PC-9 (cell line): ENCODE measurements around the gene SESN1. TPM values are rescaled to one million over a fixed set of nuclear protein-coding genes. Genes with fewer than 3 reads are reported as not detected.

Source experiments
- BruUV-seq: library from RNA; stranded (reverse); fragments of 400-500 nt; replicated peaks from 2 replicates; lab custom pipeline; 2021; lab: Mats Ljungman, UMichigan
- CTCF ChIA-PET: fragments of 300-600 bp; sonication (Branson Sonifier 250); formaldehyde crosslinking; loops from one replicate; lab custom pipeline; 2022; ENCODE audit warnings: antibody characterized with exemption; lab: Charles Lee
- POLR2A ChIA-PET: fragments of 300-600 bp; sonication (Branson Sonifier 250); formaldehyde crosslinking; loops from one replicate; lab custom pipeline; 2022; ENCODE audit warnings: antibody characterized with exemption; ENCODE audit not compliant: unreplicated experiment; lab: Charles Lee
- DNase-seq, 2 experiments: peaks; one replicate each; pipeline versions ENCODE4 v3.0.0 to v3.0.0-alpha.2; 2015 to 2022; ENCODE audit warnings: mixed read lengths in 1 of 2
- H2AFZ ChIP-seq: fragments of 200-600 bp; sonication (generic); 2 replicates; pipeline ENCODE4 v1.8.1; 2017; ENCODE audit warnings: antibody characterized with exemption
- H3F3A ChIP-seq: fragments of 200-600 bp; sonication (generic); 2 replicates; pipeline ENCODE4 v1.8.1; 2017; ENCODE audit warnings: antibody characterized with exemption, mild to moderate bottlenecking, low read depth; ENCODE audit not compliant: insufficient read depth
- H3K27ac ChIP-seq: fragments of 200-600 bp; sonication (generic); 2 replicates; pipeline ENCODE4 v1.6.1; 2016; ENCODE audit warnings: mixed run types
- H3K27me3 ChIP-seq: fragments of 200-600 bp; sonication (generic); 2 replicates; pipeline ENCODE4 v1.6.1; 2016; ENCODE audit warnings: low read depth, mixed run types; ENCODE audit not compliant: insufficient read depth
- H3K36me3 ChIP-seq: fragments of 200-600 bp; sonication (generic); 2 replicates; pipeline ENCODE4 v1.6.1; 2016; ENCODE audit warnings: low read depth, mixed run types
- H3K4me1 ChIP-seq: fragments of 200-600 bp; sonication (generic); replicated peaks from 2 replicates; pipeline ENCODE4 v1.6.1; 2016; ENCODE audit warnings: mixed run types; ENCODE audit not compliant: insufficient read depth
- H3K4me2 ChIP-seq: fragments of 200-600 bp; sonication (generic); 2 replicates; pipeline ENCODE4 v1.6.1; 2017; ENCODE audit warnings: mixed run types
- H3K4me3 ChIP-seq: fragments of 200-600 bp; sonication (generic); 2 replicates; pipeline ENCODE4 v1.6.1; 2016; ENCODE audit warnings: mixed run types
- H3K79me2 ChIP-seq: fragments of 200-600 bp; sonication (generic); 2 replicates; pipeline ENCODE4 v1.6.1; 2017; ENCODE audit warnings: low read depth, mixed run types
- H3K9me2 ChIP-seq: fragments of 200-600 bp; sonication (generic); 2 replicates; pipeline ENCODE4 v1.8.1; 2017; ENCODE audit warnings: mild to moderate bottlenecking; ENCODE audit not compliant: insufficient read depth
- H3K9me3 ChIP-seq: fragments of 200-600 bp; sonication (generic); 2 replicates; pipeline ENCODE4 v1.8.1; 2016; ENCODE audit warnings: low read depth; ENCODE audit not compliant: insufficient read depth
- H4K20me1 ChIP-seq: fragments of 200-600 bp; sonication (generic); 2 replicates; pipeline ENCODE4 v1.8.1; 2017; ENCODE audit not compliant: insufficient read depth
- EZH2 ChIP-seq: fragments of 200-600 bp; sonication (generic); IDR thresholded peaks from 2 replicates; pipeline ENCODE4 v1.8.0; 2017; ENCODE audit warnings: antibody characterized with exemption, low read depth
- intact Hi-C: fragments of 100-400 bp; cut with micrococcal nuclease; formaldehyde crosslinking; loops from one replicate; pipeline ENCODE4 v1.10.0; 2022; ENCODE audit not compliant: unreplicated experiment
- total RNA-seq: library from RNA; stranded (reverse); gene quantifications from 2 replicates; pipeline ENCODE4 v1.2.3, GENCODE V29; 2021
- TF ChIP-seq, protein P1 (sequence below): fragments of 200-600 bp; sonication (generic); conservative IDR thresholded peaks from 2 replicates; pipeline ENCODE4 v1.6.1; 2017; ENCODE audit warnings: mixed run types, antibody characterized with exemption, mild to moderate bottlenecking, moderate library complexity

The SESN1 gene
- total RNA-seq, 1 experiment from 2014 or later = 6.5 TPM

DNA sequence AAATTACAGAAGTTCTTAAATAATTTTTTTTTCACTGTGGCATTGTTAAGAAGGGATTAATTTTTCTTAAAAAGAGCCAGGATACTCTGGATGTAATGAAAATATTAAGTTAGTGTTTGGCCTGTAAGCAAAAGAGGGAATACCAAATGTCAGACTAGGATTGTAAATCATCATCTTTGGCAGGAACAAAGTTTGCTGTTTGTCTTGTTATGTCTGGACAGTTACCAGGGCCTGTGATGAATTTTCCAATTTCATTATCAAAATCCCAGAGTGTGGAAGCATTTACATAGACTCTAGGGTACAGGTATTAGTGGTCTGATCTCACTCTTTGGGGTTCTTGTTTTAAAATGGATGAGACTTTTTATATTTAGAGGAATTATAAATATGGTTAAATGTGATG lies 26.8 kb upstream of the SESN1 start:
- H3K4me3 ChIP-seq = no peak overlapping the region
- ChIA-PET CTCF (no interaction called here), POLR2A (no interaction called here)
- no peak overlapping the region for H3K4me2 ChIP-seq
- H3F3A ChIP-seq = no peaks in the 10 kb centered on the region
- TF ChIP-seq EZH2 = no peak
- TF ChIP-seq, protein P1, sequence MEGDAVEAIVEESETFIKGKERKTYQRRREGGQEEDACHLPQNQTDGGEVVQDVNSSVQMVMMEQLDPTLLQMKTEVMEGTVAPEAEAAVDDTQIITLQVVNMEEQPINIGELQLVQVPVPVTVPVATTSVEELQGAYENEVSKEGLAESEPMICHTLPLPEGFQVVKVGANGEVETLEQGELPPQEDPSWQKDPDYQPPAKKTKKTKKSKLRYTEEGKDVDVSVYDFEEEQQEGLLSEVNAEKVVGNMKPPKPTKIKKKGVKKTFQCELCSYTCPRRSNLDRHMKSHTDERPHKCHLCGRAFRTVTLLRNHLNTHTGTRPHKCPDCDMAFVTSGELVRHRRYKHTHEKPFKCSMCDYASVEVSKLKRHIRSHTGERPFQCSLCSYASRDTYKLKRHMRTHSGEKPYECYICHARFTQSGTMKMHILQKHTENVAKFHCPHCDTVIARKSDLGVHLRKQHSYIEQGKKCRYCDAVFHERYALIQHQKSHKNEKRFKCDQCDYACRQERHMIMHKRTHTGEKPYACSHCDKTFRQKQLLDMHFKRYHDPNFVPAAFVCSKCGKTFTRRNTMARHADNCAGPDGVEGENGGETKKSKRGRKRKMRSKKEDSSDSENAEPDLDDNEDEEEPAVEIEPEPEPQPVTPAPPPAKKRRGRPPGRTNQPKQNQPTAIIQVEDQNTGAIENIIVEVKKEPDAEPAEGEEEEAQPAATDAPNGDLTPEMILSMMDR = no peak
- no peaks in the 10 kb centered on the region; the same call in 1 of the 2 replicates for H3K79me2 ChIP-seq
- no TSS peak for BruUV-seq
- H3K4me1 ChIP-seq = no peaks in the 10 kb centered on the region
- no peak overlapping the region for H2AFZ ChIP-seq
- no peaks in the 10 kb centered on the region for H3K27me3 ChIP-seq
- DNase-seq = no peak
- H3K9me3 ChIP-seq = no peaks in the 10 kb centered on the region
- H3K36me3 ChIP-seq = no peaks in the 10 kb centered on the region
- H3K9me2 ChIP-seq = no peaks in the 10 kb centered on the region
- H4K20me1 ChIP-seq = no peaks in the 10 kb centered on the region
- H3K27ac ChIP-seq = no peak overlapping the region
- intact Hi-C loops = no loop called here

- Histone ChIP-seq H3F3A (no peaks in the 10 kb centered on the region), H3K4me2 (no peak overlapping the region), H3K9me2 (no peaks in the 10 kb centered on the region), H3K4me3 (no peak overlapping the region), H3K4me1 (no peaks in the 10 kb centered on the region), H3K9me3 (no peaks in the 10 kb centered on the region), H3K27ac (no peak overlapping the region), H3K27me3 (no peaks in the 10 kb centered on the region), H3K79me2 (no peaks in the 10 kb centered on the region; the same call in 1 of the 2 replicates), H2AFZ (no peak overlapping the region), H4K20me1 (no peaks in the 10 kb centered on the region), H3K36me3 (no peaks in the 10 kb centered on the region)
- no peak for DNase-seq
- no TSS peak for BruUV-seq
- POLR2A ChIA-PET = no interaction called here
- intact Hi-C loops = no loop called here
- no peak for TF ChIP-seq EZH2
- TF ChIP-seq, protein P1 = no peak
- CTCF ChIA-PET = no interaction called here
These were observed 24.3 kb upstream of the SESN1 start for GRCh38 chr6:109118871-109119354.

GRCh38 chr6:109118337-109118736 lies 23.7 kb upstream of the SESN1 start:
- Histone ChIP-seq H2AFZ (no peak overlapping the region), H3K27ac (no peak overlapping the region), H3K9me2 (no peaks in the 10 kb centered on the region), H3K36me3 (no peaks in the 10 kb centered on the region), H3K4me2 (no peak overlapping the region), H4K20me1 (no peaks in the 10 kb centered on the region), H3F3A (no peaks in the 10 kb centered on the region), H3K9me3 (no peaks in the 10 kb centered on the region), H3K27me3 (no peaks in the 10 kb centered on the region), H3K4me1 (no peaks in the 10 kb centered on the region), H3K4me3 (no peak overlapping the region), H3K79me2 (no peaks in the 10 kb centered on the region; the same call in 1 of the 2 replicates)
- POLR2A ChIA-PET = no interaction called here
- TF ChIP-seq, protein P1 = no peak
- no peak for TF ChIP-seq EZH2
- CTCF ChIA-PET = interaction anchor here (0.6 kb wide), 1 partner anchor 1786 kb away, joined by 5 read pairs; no protein-coding TSS in a partner anchor
- intact Hi-C loops = no loop called here
- no peak for DNase-seq
- BruUV-seq = no TSS peak
